Astrocyte of the cerebellum (primary cell): ENCODE measurements around the gene CDCA7.

ENCODE experiments used
- DNase-seq: peaks from one replicate; pipeline ENCODE4 v3.0.0-alpha.2; 2011; ENCODE audit warnings: low read depth
- H3K4me3 ChIP-seq: 2 replicates; pipeline ENCODE4 v1.5.1; 2011; ENCODE audit warnings: mild to moderate bottlenecking, low read depth, low read length, moderate library complexity
- in situ Hi-C: cut with HindIII; loops from 2 replicates; pipeline ENCODE4 v1.10.0; 2017; ENCODE audit warnings: low sequenced_read_pairs
- TF ChIP-seq, protein P1 (sequence below): IDR thresholded peaks from 2 replicates; pipeline ENCODE4 v1.5.1; 2012; ENCODE audit warnings: low read length, low read depth, moderate library complexity, mild to moderate bottlenecking; ENCODE audit errors: missing control alignments

Gene CDCA7

DNA sequence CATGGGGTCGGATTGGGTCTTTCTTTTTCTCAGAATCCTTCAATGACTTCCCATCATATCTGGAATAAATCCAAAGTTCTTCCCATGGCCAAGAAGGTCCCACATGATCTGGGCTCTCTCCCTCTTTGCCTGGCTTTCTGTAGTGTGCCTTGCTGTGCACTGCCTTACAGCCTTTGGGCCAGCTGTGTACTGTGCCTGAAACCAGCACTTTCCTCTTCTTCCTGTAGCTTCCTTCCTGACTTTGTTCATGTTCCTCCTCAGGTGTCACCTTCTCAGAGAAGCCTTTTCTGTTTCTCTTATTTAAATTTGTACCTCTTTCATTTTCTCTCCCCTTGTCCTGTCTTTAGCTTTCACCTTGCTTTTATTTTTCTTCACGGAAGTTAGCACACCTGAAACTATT is 4.3 kb upstream of the CDCA7 start:
- in situ Hi-C loops = no loop called here
- no peak overlapping the region for H3K4me3 ChIP-seq
- TF ChIP-seq, protein P1, sequence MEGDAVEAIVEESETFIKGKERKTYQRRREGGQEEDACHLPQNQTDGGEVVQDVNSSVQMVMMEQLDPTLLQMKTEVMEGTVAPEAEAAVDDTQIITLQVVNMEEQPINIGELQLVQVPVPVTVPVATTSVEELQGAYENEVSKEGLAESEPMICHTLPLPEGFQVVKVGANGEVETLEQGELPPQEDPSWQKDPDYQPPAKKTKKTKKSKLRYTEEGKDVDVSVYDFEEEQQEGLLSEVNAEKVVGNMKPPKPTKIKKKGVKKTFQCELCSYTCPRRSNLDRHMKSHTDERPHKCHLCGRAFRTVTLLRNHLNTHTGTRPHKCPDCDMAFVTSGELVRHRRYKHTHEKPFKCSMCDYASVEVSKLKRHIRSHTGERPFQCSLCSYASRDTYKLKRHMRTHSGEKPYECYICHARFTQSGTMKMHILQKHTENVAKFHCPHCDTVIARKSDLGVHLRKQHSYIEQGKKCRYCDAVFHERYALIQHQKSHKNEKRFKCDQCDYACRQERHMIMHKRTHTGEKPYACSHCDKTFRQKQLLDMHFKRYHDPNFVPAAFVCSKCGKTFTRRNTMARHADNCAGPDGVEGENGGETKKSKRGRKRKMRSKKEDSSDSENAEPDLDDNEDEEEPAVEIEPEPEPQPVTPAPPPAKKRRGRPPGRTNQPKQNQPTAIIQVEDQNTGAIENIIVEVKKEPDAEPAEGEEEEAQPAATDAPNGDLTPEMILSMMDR = no peak
- no peak for DNase-seq

DNA sequence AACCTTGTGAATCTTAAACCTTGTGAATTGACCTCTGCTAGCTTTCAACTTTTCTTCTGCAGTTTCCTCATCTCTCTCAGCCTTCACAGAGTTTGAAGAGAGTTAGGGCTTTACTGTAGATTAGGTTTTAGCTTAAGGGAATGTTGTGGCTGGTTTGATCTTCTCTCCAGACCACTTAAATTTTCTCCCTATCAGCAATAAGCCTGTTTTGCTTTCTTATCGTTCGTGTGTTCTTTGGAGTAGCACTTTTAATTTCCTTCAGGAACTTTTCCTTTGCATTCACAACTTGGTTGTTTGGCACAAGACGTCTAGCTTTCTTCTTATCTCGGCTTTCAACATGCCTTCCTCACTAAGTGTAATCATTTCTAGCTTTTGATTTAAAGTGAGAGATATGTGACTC is 2.8 kb upstream of the CDCA7 start:
- no peak for DNase-seq
- TF ChIP-seq, protein P1 = no peak
- in situ Hi-C loops = no loop called here
- H3K4me3 ChIP-seq = no peak overlapping the region

DNA sequence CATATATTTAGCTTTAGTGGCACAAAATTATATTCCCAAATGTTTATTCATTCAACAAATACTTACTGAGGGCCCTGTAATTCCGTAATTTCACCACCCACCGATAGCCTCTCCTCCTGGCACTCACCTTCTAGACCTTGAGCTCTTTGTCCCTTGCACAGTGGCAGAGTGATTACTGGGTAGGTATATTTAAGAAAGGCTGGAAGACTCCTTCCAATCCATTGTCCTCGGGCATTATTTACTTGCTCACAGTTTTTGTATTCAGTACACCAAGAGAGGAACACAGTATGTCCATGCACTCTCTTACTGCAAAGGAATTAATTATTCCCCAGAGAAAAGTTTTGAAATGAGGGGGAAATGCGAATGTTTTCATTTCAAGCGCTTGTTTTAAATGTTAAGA is 1.1 kb upstream of the CDCA7 start:
- TF ChIP-seq, protein P1 = no peak
- in situ Hi-C loops = no loop called here
- DNase-seq = no peak
- H3K4me3 ChIP-seq = no peak overlapping the region

DNA sequence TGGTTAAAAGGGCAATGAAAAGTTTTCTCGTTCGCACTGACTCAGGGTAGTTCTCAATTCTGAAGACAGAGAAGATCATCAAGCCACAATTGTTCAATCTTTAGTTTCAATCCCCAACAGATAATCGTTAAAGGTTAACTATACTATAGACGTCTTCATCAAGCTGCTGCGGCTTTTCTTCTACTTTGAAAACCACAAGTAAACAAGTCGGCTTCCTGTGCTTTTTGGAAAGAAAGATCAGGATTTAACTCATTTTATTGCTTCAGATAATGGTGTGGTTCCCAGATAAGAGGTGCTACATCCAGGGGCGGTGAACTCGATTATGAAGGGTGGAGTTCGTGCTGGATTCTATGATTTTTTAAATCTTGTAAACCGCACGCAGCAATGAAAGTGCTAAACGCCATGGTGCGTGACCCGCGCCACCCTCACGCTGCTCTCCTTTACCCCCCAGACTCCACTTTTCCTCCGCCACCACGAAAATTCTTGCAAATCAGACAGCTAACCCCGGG is 545 bp upstream of the CDCA7 start:
- peak overlapping the region; percentile 82 for H3K4me3 ChIP-seq
- in situ Hi-C loops = no loop called here
- DNase-seq = no peak
- TF ChIP-seq, protein P1 = no peak

DNA sequence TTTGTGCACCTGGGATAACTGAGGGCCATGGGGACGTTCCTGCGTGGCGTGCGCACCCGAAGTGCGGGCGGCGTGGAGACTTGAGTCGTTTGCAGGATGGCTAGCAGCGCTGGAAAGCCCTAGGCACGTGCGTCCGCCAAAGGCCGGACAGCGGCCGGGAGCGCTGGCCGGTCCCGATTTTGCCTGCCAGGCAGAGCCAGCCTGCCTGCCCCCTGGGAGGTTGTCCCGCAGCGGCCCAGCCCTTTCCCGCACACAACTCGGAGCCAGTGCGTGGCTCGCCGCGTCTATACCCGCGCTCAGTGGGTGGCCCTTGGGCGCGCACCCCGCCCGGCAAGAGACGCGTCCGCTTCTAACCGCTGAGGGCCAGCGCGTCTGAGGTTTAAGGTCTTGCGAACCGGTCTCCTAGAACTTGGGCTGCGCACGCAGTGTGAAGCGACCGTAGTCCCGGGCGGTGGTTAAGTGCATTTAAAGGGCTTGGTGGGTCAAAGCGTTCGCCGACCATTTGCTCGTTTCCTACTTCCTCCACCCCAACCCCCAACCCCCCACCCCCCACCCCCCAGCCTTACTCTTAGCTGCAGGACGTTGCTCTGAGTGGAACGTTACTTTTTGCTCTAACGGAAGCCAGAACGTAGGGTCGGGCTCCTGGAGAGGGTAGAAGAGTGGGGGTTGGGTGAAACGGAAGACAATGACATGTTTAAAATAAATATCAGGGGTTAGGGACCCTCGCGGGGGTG is 627 bp downstream of the CDCA7 start:
- TF ChIP-seq, protein P1 = no peak
- peak; percentile 6 for DNase-seq
- peak overlapping the region; percentile 82 for H3K4me3 ChIP-seq
- in situ Hi-C loops = no loop called here

DNA sequence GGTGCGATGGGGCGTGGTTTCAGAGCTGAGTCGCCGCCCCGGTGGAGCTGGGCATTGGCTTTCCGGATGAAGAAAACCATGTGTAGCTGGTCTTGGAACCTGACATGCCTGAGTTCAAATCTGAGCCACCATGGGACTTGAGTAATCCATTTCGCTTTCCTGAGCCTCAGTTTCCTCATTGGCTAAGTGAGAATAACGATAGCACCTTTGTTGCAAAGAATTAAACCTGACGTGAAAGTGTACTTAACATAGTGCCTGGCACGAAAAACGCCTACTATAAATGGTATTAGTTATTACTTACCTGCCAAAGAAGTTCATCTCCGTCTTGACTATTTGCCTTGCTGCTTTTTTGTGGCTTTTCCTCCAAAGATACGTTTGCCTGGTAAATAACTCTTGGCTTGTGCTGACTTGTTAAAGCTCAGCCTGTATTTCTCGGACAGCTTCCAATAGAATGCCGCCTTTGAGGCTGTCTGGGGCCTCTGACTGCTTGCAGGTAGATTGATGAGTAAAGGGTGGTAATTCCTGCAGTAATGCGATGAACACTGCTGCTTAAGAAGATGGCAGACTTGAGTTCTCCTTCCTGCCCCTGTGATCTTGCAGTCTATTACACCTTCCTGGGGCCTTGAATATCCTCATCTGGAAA is 1.3 kb downstream of the CDCA7 start:
- in situ Hi-C loops = no loop called here
- DNase-seq = no peak

More for the DNA sequence above, 1.3 kb downstream of the CDCA7 start:
- TF ChIP-seq, protein P1 = no peak
- peak overlapping the region; percentile 82 for H3K4me3 ChIP-seq
